Smooth muscle cell (in vitro differentiated cells): ENCODE measurements around the gene RXFP4. TPM values are rescaled to one million over a fixed set of nuclear protein-coding genes. Genes with fewer than 3 reads are reported as not detected.
A peak's percentile ranks its signal among the peaks of the same experiment; 100 is the strongest.

ENCODE experiments used
- DNase-seq: peaks from one replicate; lab custom pipeline; 2025; ENCODE audit not compliant: unreplicated experiment; lab: John Stamatoyannopoulos, UW
- H2AFZ ChIP-seq: fragments of 200-600 bp; sonication (generic); 2 replicates; pipeline ENCODE4 v1.6.0; 2016; ENCODE audit warnings: antibody characterized with exemption, low read depth, mild to moderate bottlenecking
- H3F3A ChIP-seq: fragments of 200-600 bp; sonication (generic); 2 replicates; pipeline ENCODE4 v1.6.0; 2017; ENCODE audit warnings: antibody characterized with exemption, low read depth
- H3K27ac ChIP-seq: fragments of 200-600 bp; sonication (generic); 2 replicates; pipeline ENCODE4 v1.5.1; 2016; ENCODE audit warnings: low read depth, mild to moderate bottlenecking
- H3K27me3 ChIP-seq: fragments of 200-600 bp; sonication (generic); 2 replicates; pipeline ENCODE4 v1.6.1; 2016; ENCODE audit warnings: low read depth, mild to moderate bottlenecking
- H3K36me3 ChIP-seq: fragments of 200-600 bp; sonication (generic); 2 replicates; pipeline ENCODE4 v1.5.1; 2016; ENCODE audit warnings: low read depth
- H3K4me1 ChIP-seq: fragments of 200-600 bp; sonication (generic); 2 replicates; pipeline ENCODE4 v1.5.1; 2016; ENCODE audit warnings: low read depth
- H3K4me2 ChIP-seq: fragments of 200-600 bp; sonication (generic); 2 replicates; pipeline ENCODE4 v1.6.0; 2016; ENCODE audit warnings: mild to moderate bottlenecking
- H3K4me3 ChIP-seq: fragments of 200-600 bp; sonication (generic); 2 replicates; pipeline ENCODE4 v1.5.1; 2016; ENCODE audit warnings: mild to moderate bottlenecking
- H3K79me2 ChIP-seq: fragments of 200-600 bp; sonication (generic); 2 replicates; pipeline ENCODE4 v1.6.0; 2016; ENCODE audit warnings: low read depth, mild to moderate bottlenecking
- H3K9ac ChIP-seq: fragments of 200-600 bp; sonication (generic); 2 replicates; pipeline ENCODE4 v1.6.0; 2016; ENCODE audit warnings: low read depth
- H3K9me3 ChIP-seq: fragments of 200-600 bp; sonication (generic); replicated peaks from 2 replicates; pipeline ENCODE4 v1.5.1; 2016; ENCODE audit warnings: low read depth
- H4K20me1 ChIP-seq: fragments of 200-600 bp; sonication (generic); 2 replicates; pipeline ENCODE4 v1.6.0; 2016; ENCODE audit warnings: low read depth
- WGBS: methylation state at CpG from one replicate; pipeline ENCODE4 v1.1.7; 2016; ENCODE audit warnings: low lambda C conversion rate; 5-methylcytosine and 5-hydroxymethylcytosine counted together
- polyA plus RNA-seq: library from polyadenylated mRNA; unstranded; fragments of >200 nt; fragmentation: Nextera tagmentation; extraction: Ambion mirVana; gene quantifications from 2 replicates; pipeline ENCODE4 v1.2.1, GENCODE V29; 2016
- total RNA-seq: library from RNA; depleted of rRNA; stranded (reverse); fragments of >200 nt; gene quantifications from 2 replicates; pipeline ENCODE4 v1.2.3, GENCODE V29; 2014
- TF ChIP-seq, protein P1 (sequence below): fragments of 200-600 bp; sonication (generic); IDR thresholded peaks from 2 replicates; pipeline ENCODE4 v1.5.1; 2017; ENCODE audit warnings: borderline replicate concordance, mild to moderate bottlenecking, antibody characterized with exemption; ENCODE audit not compliant: insufficient read depth, poor library complexity, severe bottlenecking

Gene RXFP4
- total and polyA plus RNA-seq, 2 experiments from 2014 or later, result 0.66 TPM; not detected in 1

DNA sequence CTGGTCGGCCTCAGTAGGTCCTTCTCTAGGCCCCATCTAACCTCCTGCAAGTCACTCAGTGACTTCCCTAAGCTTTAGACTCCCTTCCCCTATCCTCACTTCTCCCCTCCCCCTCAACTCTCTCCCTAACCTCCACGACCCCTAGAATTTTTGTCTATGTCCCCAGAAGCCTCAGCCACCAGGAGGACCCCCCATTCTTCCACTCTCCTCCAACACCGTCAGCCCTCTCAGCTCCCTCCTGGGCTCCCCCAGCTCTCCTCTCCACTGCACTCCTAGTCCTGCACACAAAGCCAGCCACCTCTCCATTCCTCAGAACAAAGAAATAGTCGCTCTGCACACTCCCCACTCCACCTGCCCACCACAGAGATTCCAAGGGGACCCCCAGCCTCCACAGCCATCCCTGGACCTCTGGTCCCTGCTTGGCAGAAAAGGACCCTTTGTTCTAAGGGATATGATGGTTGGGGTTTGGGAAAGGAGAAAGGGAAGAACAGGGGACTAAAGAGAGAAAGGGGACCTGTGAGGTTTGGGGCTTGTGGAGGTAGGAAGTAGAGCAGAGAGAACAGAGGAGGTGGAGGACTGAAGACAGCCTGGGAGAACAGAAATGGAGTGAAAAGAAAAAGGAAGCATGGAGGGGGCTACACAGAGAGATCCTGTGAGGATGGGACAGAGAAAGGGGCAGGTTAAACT, 34.1 kb downstream of the RXFP4 start:
- Histone ChIP-seq H3K27me3 (no peaks in the 10 kb centered on the region), H3K79me2 (peaks cover 88% of the 10 kb centered on the region), H2AFZ (no peak overlapping the region), H3K36me3 (no peaks in the 10 kb centered on the region), H4K20me1 (peaks cover 70% of the 10 kb centered on the region), H3F3A (peaks cover 19% of the 10 kb centered on the region), H3K4me3 (peak overlapping the region; percentile 97), H3K9ac (peak overlapping the region; percentile 12), H3K4me2 (peak overlapping the region; percentile 90), H3K27ac (peak overlapping the region; percentile 96), H3K9me3 (no peaks in the 10 kb centered on the region), H3K4me1 (peaks cover 52% of the 10 kb centered on the region)
- DNase-seq, result no peak
- TF ChIP-seq, protein P1, sequence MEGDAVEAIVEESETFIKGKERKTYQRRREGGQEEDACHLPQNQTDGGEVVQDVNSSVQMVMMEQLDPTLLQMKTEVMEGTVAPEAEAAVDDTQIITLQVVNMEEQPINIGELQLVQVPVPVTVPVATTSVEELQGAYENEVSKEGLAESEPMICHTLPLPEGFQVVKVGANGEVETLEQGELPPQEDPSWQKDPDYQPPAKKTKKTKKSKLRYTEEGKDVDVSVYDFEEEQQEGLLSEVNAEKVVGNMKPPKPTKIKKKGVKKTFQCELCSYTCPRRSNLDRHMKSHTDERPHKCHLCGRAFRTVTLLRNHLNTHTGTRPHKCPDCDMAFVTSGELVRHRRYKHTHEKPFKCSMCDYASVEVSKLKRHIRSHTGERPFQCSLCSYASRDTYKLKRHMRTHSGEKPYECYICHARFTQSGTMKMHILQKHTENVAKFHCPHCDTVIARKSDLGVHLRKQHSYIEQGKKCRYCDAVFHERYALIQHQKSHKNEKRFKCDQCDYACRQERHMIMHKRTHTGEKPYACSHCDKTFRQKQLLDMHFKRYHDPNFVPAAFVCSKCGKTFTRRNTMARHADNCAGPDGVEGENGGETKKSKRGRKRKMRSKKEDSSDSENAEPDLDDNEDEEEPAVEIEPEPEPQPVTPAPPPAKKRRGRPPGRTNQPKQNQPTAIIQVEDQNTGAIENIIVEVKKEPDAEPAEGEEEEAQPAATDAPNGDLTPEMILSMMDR, result no peak
- whole genome bisulfite sequencing, result 52% methylated on average over 4 of the region's 4 CpGs

DNA sequence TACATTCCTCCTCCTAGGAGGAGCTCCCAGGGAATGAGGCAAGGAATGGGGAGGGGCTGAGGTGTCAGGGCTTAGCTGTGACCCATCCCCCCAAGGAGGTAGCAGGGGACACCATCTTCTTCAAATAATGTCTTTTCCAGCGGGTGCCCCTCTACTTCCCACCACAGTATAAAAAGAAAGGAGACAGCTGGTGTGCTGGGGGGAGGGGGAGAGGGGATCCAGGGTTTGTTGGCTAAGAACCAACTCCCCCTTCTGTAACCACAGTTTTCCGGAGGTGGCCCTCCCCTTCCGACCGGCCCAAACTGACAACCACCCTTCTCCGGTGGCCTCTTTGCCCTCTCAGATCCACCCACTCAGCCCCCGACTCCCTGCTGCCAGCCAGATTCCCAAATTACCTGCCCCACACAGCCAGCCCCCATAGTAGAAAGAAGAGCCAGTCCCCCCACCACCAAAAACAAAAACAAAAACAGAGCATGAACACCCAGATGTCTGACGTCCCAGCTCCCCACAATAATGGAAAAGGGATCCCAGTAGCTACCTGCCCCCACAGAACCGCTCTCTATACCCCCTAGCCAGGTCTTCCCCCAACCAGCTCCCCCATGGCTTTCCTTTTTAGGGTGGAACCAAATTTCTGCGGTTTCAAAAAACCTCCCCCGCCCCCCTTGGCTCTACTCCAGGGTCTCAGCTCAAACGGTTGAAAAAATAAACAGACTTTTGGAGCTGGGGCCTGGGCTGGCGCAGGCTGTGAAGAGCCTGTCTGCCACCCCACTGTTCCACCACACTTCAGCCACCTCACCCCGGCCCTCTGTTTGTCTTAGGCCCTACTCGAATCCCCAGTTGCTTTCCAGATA, 34.8 kb downstream of the RXFP4 start:
- peaks cover 62% of the 10 kb centered on the region for H4K20me1 ChIP-seq
- H2AFZ ChIP-seq, result no peak overlapping the region
- peaks cover 21% of the 10 kb centered on the region for H3F3A ChIP-seq
- 7% methylated on average over 14 of the region's 14 CpGs for WGBS
- H3K4me2 ChIP-seq, result peak overlapping the region; percentile 90
- H3K4me3 ChIP-seq, result peak overlapping the region; percentile 97
- H3K27me3 ChIP-seq, result no peaks in the 10 kb centered on the region
- H3K27ac ChIP-seq, result peak overlapping the region; percentile 96
- DNase-seq, result no peak
- TF ChIP-seq, protein P1, result no peak
- peaks cover 92% of the 10 kb centered on the region for H3K79me2 ChIP-seq
- H3K36me3 ChIP-seq, result no peaks in the 10 kb centered on the region
- peak overlapping the region; percentile 89 for H3K9ac ChIP-seq
- H3K4me1 ChIP-seq, result peaks cover 46% of the 10 kb centered on the region
- no peaks in the 10 kb centered on the region for H3K9me3 ChIP-seq

DNA sequence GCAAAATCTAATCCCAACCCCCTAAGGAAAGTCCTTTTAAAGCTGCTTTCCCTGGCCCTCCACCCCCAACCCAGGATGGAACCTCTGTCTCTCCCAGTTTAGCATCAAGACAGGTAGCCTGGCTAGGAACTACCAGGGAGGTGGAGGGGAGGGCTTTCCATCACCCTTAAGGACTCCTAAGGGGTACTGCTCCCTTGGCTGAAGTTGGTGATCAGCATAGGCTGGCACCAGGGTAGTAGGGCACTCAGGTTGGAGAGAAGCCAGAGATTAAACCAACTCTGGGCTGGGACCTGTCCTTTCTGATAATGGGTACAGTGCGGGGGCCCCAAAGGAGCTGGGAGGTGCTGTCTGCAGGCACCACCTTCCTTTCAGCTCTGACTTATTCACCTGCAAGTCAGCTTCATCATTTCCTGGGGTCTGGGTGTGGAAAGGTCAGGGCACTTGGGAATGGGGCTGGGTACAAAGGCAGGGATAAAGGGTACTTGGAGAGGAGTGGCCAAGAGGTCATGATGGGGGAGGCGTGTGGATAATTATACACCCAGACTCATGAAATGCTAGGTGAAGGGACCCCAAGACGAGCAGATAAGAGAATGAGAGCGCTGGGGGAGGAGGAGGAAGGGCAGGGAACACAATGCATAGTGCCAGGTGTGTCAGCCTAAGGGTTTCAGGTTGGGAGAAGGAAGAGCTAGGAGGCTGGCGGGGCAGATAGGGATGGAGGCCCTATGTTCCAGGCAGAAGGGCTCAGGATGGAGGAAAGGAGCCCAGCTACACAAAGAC, 35.7 kb downstream of the RXFP4 start:
- no peaks in the 10 kb centered on the region for H3K36me3 ChIP-seq
- H3K4me1 ChIP-seq, result peaks cover 46% of the 10 kb centered on the region
- peaks cover 54% of the 10 kb centered on the region for H4K20me1 ChIP-seq
- H3K4me3 ChIP-seq, result peak overlapping the region; percentile 97
- H2AFZ ChIP-seq, result no peak overlapping the region
- WGBS, result 28% methylated on average over 5 of the region's 5 CpGs
- TF ChIP-seq, protein P1, result no peak
- H3K9ac ChIP-seq, result peak overlapping the region; percentile 89
- peak overlapping the region; percentile 90 for H3K4me2 ChIP-seq
- H3F3A ChIP-seq, result peaks cover 21% of the 10 kb centered on the region
- peaks cover 92% of the 10 kb centered on the region for H3K79me2 ChIP-seq
- DNase-seq, result no peak
- H3K27ac ChIP-seq, result peak overlapping the region; percentile 96
- no peaks in the 10 kb centered on the region for H3K27me3 ChIP-seq
- no peaks in the 10 kb centered on the region for H3K9me3 ChIP-seq
